Inflammatory macrophage treated with lipopolysaccharide for 1 hour (primary cell): ENCODE results near the gene BIVM.
"Not testable (repeated sequence)": the region's sequence is repeated elsewhere in the genome, so short reads cannot be mapped to it uniquely, and the experiment has no call there.

ENCODE experiments used
- DNase-seq, 2 donors: peaks; one replicate each; pipeline ENCODE4 v3.0.0-alpha.2; 2020 to 2022

Gene BIVM

GRCh38 chr13:102798581-102799425 lies at the start of gene BIVM, which contains the start of gene POGLUT2:
BIVM (plus strand) TSS chr13:102799119; CDS start chr13:102807268, 8,149 bp downstream.
POGLUT2 (minus strand) TSS chr13:102798976; CDS start chr13:102798670, 306 bp downstream.
- peak; percentile 76 to 77 for DNase-seq

GRCh38 chr13:102751886-102752285 lies 47.0 kb upstream of the BIVM start:
- no peak for DNase-seq

- no peak for DNase-seq
Measured at GRCh38 chr13:102757006-102757405, 41.9 kb upstream of the BIVM start.

GRCh38 chr13:102758842-102759241 lies 40.1 kb upstream of the BIVM start:
- no peak for DNase-seq

GRCh38 chr13:102761071-102761470 lies 37.8 kb upstream of the BIVM start:
- DNase-seq = no peak

GRCh38 chr13:102763741-102764140 lies 35.2 kb upstream of the BIVM start:
- DNase-seq = no peak

GRCh38 chr13:102768909-102769308 lies 30.0 kb upstream of the BIVM start:
- DNase-seq = no peak

GRCh38 chr13:102769679-102770078 lies 29.2 kb upstream of the BIVM start:
- no peak for DNase-seq

GRCh38 chr13:102770435-102770834 lies 28.5 kb upstream of the BIVM start:
- no peak for DNase-seq

- DNase-seq = no peak
Measured at GRCh38 chr13:102771298-102772041, 27.4 kb upstream of the BIVM start.

GRCh38 chr13:102772042-102772425 lies 26.9 kb upstream of the BIVM start:
- no peak for DNase-seq

- peak; percentile 88 to 89 for DNase-seq
Measured at GRCh38 chr13:102773441-102774213, 25.3 kb upstream of the BIVM start, which contains the start of gene TEX30. TEX30 (minus strand) TSS chr13:102773786; CDS start chr13:102770026, 3,760 bp downstream.

- DNase-seq = no peak
Measured at GRCh38 chr13:102774214-102774568, 24.7 kb upstream of the BIVM start.

- no peak for DNase-seq
Measured at GRCh38 chr13:102774591-102775520, 24.1 kb upstream of the BIVM start.

- no peak for DNase-seq
Measured at GRCh38 chr13:102776271-102776670, 22.6 kb upstream of the BIVM start.

GRCh38 chr13:102777736-102778135 lies 21.2 kb upstream of the BIVM start:
- no peak for DNase-seq

GRCh38 chr13:102779436-102780159 lies 19.3 kb upstream of the BIVM start:
- no peak for DNase-seq

GRCh38 chr13:102780656-102781055 lies 18.3 kb upstream of the BIVM start:
- DNase-seq = not testable (repeated sequence)

GRCh38 chr13:102781591-102781990 lies 17.3 kb upstream of the BIVM start:
- no peak for DNase-seq

- no peak for DNase-seq
Measured at GRCh38 chr13:102784483-102784882, 14.4 kb upstream of the BIVM start.

- DNase-seq = no peak
Measured at GRCh38 chr13:102788683-102789082, 10.2 kb upstream of the BIVM start.
